Natural killer cell treated with Interleukin-12 subunit alpha and Interleukin-12 subunit beta and Interleukin-15 and Interleukin-18, amount 100 ng/mL, for 72 hours (primary cell): ENCODE data around the gene DBNDD2. TPM values are rescaled to one million over a fixed set of nuclear protein-coding genes. Genes with fewer than 3 reads are reported as not detected.

Experiments
- ATAC-seq, 2 donors: fragments of 150-1000 bp; cut with Tn5 transposase in 1 of 2; sonication (Bioruptor Pico), chemical (Tn5 transposase) in 1 of 2; 2 replicates each; pipeline ENCODE4 v1.10.0; 2021
- DNase-seq: peaks from one replicate; pipeline ENCODE4 v3.0.0; 2022; ENCODE audit warnings: low spot score
- H3K27ac Mint-ChIP-seq, 2 donors: 1 replicate in 1 of 2; 2 replicates in 1 of 2; pipeline ENCODE4 v1.8.0; 2022; ENCODE audit warnings: mixed read lengths in 2 of 2, mild to moderate bottlenecking in 1 of 2, moderate library complexity in 1 of 2
- H3K27me3 Mint-ChIP-seq, 2 donors: 1 replicate in 1 of 2; 2 replicates in 1 of 2; pipeline ENCODE4 v1.8.0; 2022; ENCODE audit warnings: mixed read lengths in 2 of 2
- H3K36me3 Mint-ChIP-seq: one replicate; pipeline ENCODE4 v1.8.0; 2022; ENCODE audit warnings: mixed read lengths
- H3K4me1 Mint-ChIP-seq, 2 donors: 1 replicate in 1 of 2; 2 replicates in 1 of 2; pipeline ENCODE4 v1.8.0; 2022; ENCODE audit warnings: low read depth in 2 of 2, mixed read lengths in 2 of 2, mild to moderate bottlenecking in 1 of 2
- H3K4me3 Mint-ChIP-seq: one replicate; pipeline ENCODE4 v1.8.0; 2022; ENCODE audit warnings: mixed read lengths
- H3K9me3 Mint-ChIP-seq: 2 replicates; pipeline ENCODE4 v1.8.0; 2022; ENCODE audit warnings: mixed read lengths
- total RNA-seq, 2 donors: library from RNA; stranded (reverse); gene quantifications; one replicate each; pipeline ENCODE4 v1.2.3, GENCODE V29; 2022

DBNDD2 gene
- total RNA-seq, 2 donors from 2014 or later: 6.1 to 6.4 TPM

- ATAC-seq: peak; percentile 99
- DNase-seq: peak; percentile 91
- Mint-ChIP-seq H3K9me3 (no peaks in the 10 kb centered on the region), H3K27ac (peak overlapping the region in 1 of 2 donors; percentile 81), H3K4me1 (peaks cover 16 to 21% of the 10 kb centered on the region in 2 donors), H3K4me3 (peak overlapping the region; percentile 70), H3K27me3 (no peaks in the 10 kb centered on the region), H3K36me3 (no peaks in the 10 kb centered on the region)
These were observed 28.8 kb downstream of the DBNDD2 start for GRCh38 chr20:45436732-45437485.

GRCh38 chr20:45440424-45440823, 32.3 kb downstream of the DBNDD2 start:
- Mint-ChIP-seq H3K36me3 (no peaks in the 10 kb centered on the region), H3K4me1 (peaks cover 18% of the 10 kb centered on the region in 2 donors), H3K27me3 (peaks cover 0 to 7% of the 10 kb centered on the region in 2 donors), H3K9me3 (no peaks in the 10 kb centered on the region), H3K27ac (no peak overlapping the region), H3K4me3 (no peak overlapping the region)
- ATAC-seq (no peak), DNase-seq (no peak)

GRCh38 chr20:45440891-45441685, 33.0 kb downstream of the DBNDD2 start:
- ATAC-seq (no peak), DNase-seq (no peak)
- peaks cover 0 to 10% of the 10 kb centered on the region in 2 donors for H3K27me3 Mint-ChIP-seq
- H3K4me3 Mint-ChIP-seq: no peak overlapping the region
- H3K27ac Mint-ChIP-seq: no peak overlapping the region
- peaks cover 18 to 21% of the 10 kb centered on the region in 2 donors for H3K4me1 Mint-ChIP-seq
- H3K36me3 Mint-ChIP-seq: no peaks in the 10 kb centered on the region
- H3K9me3 Mint-ChIP-seq: no peaks in the 10 kb centered on the region

- H3K4me1 Mint-ChIP-seq: peaks cover 16 to 18% of the 10 kb centered on the region in 2 donors
- no peaks in the 10 kb centered on the region for H3K36me3 Mint-ChIP-seq
- DNase-seq (no peak), ATAC-seq (no peak)
- H3K27me3 Mint-ChIP-seq: peaks cover 0 to 10% of the 10 kb centered on the region in 2 donors
- no peak overlapping the region for H3K4me3 Mint-ChIP-seq
- no peaks in the 10 kb centered on the region for H3K9me3 Mint-ChIP-seq
- H3K27ac Mint-ChIP-seq: no peak overlapping the region
These were observed 33.7 kb downstream of the DBNDD2 start for GRCh38 chr20:45441746-45442145.

- Mint-ChIP-seq H3K4me3 (no peak overlapping the region), H3K27me3 (peaks cover 0 to 10% of the 10 kb centered on the region in 2 donors), H3K27ac (no peak overlapping the region), H3K4me1 (peaks cover 11 to 15% of the 10 kb centered on the region in 2 donors), H3K9me3 (no peaks in the 10 kb centered on the region), H3K36me3 (no peaks in the 10 kb centered on the region)
- no peak for ATAC-seq
- no peak for DNase-seq
These were observed 36.0 kb downstream of the DBNDD2 start for GRCh38 chr20:45444050-45444449.

GRCh38 chr20:45445805-45446562, 37.9 kb downstream of the DBNDD2 start:
- peak; percentile 63 to 69 for ATAC-seq
- H3K27me3 Mint-ChIP-seq: peaks cover 0 to 10% of the 10 kb centered on the region in 2 donors
- DNase-seq: no peak
- peaks cover 11 to 15% of the 10 kb centered on the region in 2 donors for H3K4me1 Mint-ChIP-seq
- no peaks in the 10 kb centered on the region for H3K36me3 Mint-ChIP-seq
- no peak overlapping the region for H3K4me3 Mint-ChIP-seq
- no peak overlapping the region for H3K27ac Mint-ChIP-seq
- H3K9me3 Mint-ChIP-seq: no peaks in the 10 kb centered on the region

- no peak overlapping the region for H3K4me3 Mint-ChIP-seq
- H3K27ac Mint-ChIP-seq: no peak overlapping the region
- H3K27me3 Mint-ChIP-seq: peaks cover 4 to 10% of the 10 kb centered on the region in 2 donors
- H3K36me3 Mint-ChIP-seq: no peaks in the 10 kb centered on the region
- ATAC-seq (no peak), DNase-seq (no peak)
- H3K4me1 Mint-ChIP-seq: peaks cover 11 to 15% of the 10 kb centered on the region in 2 donors
- H3K9me3 Mint-ChIP-seq: no peaks in the 10 kb centered on the region
These were observed 40.2 kb downstream of the DBNDD2 start for GRCh38 chr20:45448270-45448669.

GRCh38 chr20:45449528-45449927, 41.4 kb downstream of the DBNDD2 start:
- no peak overlapping the region for H3K27ac Mint-ChIP-seq
- H3K36me3 Mint-ChIP-seq: no peaks in the 10 kb centered on the region
- H3K27me3 Mint-ChIP-seq: peaks cover 6 to 7% of the 10 kb centered on the region in 2 donors
- no peak for DNase-seq
- H3K9me3 Mint-ChIP-seq: no peaks in the 10 kb centered on the region
- H3K4me3 Mint-ChIP-seq: no peak overlapping the region
- H3K4me1 Mint-ChIP-seq: peaks cover under 1 to 6% of the 10 kb centered on the region in 2 donors
- no peak for ATAC-seq

GRCh38 chr20:45450097-45450818, 42.2 kb downstream of the DBNDD2 start:
- Mint-ChIP-seq H3K27me3 (peaks cover 5 to 6% of the 10 kb centered on the region in 2 donors), H3K36me3 (no peaks in the 10 kb centered on the region), H3K4me3 (no peak overlapping the region), H3K9me3 (no peaks in the 10 kb centered on the region), H3K4me1 (peaks cover 0 to 5% of the 10 kb centered on the region in 2 donors), H3K27ac (no peak overlapping the region)
- no peak for ATAC-seq
- no peak for DNase-seq

- ATAC-seq (no peak), DNase-seq (no peak)
- H3K27me3 Mint-ChIP-seq: peaks cover 2 to 6% of the 10 kb centered on the region in 2 donors
- H3K4me1 Mint-ChIP-seq: no peaks in the 10 kb centered on the region
- no peak overlapping the region for H3K4me3 Mint-ChIP-seq
- H3K36me3 Mint-ChIP-seq: no peaks in the 10 kb centered on the region
- no peaks in the 10 kb centered on the region for H3K9me3 Mint-ChIP-seq
- no peak overlapping the region for H3K27ac Mint-ChIP-seq
These were observed 44.1 kb downstream of the DBNDD2 start for GRCh38 chr20:45452238-45452637.

GRCh38 chr20:45452772-45453691, 44.9 kb downstream of the DBNDD2 start:
- no peak overlapping the region for H3K27ac Mint-ChIP-seq
- ATAC-seq: no peak

GRCh38 chr20:45456632-45457031, 48.5 kb downstream of the DBNDD2 start:
- H3K27me3 Mint-ChIP-seq: peaks cover 5 to 13% of the 10 kb centered on the region in 2 donors
- peaks cover 0 to 4% of the 10 kb centered on the region in 2 donors for H3K4me1 Mint-ChIP-seq
- no peaks in the 10 kb centered on the region for H3K9me3 Mint-ChIP-seq
- ATAC-seq (no peak), DNase-seq (no peak)
- no peak overlapping the region for H3K4me3 Mint-ChIP-seq
- no peaks in the 10 kb centered on the region for H3K36me3 Mint-ChIP-seq
- H3K27ac Mint-ChIP-seq: no peak overlapping the region

More at GRCh38 chr20:45452772-45453691, 44.9 kb downstream of the DBNDD2 start:
- H3K4me1 Mint-ChIP-seq: peaks cover 0 to 4% of the 10 kb centered on the region in 2 donors
- H3K27me3 Mint-ChIP-seq: peaks cover 2 to 6% of the 10 kb centered on the region in 2 donors
- DNase-seq: no peak
- H3K9me3 Mint-ChIP-seq: no peaks in the 10 kb centered on the region
- no peak overlapping the region for H3K4me3 Mint-ChIP-seq
- no peaks in the 10 kb centered on the region for H3K36me3 Mint-ChIP-seq
